Type B pancreatic cell (in vitro differentiated cells): Measurements from ENCODE around the gene ADCY5. TPM values are rescaled to one million over a fixed set of nuclear protein-coding genes. Genes with fewer than 3 reads are reported as not detected.

ENCODE experiments used
- DNase-seq: peaks from one replicate; pipeline ENCODE4 v3.0.0; 2021; ENCODE audit warnings: mixed read lengths; ENCODE audit not compliant: unreplicated experiment; ENCODE audit errors: extremely low spot score
- H3K27ac Mint-ChIP-seq: 2 replicates; pipeline ENCODE4 v1.8.0; 2021; ENCODE audit warnings: mild to moderate bottlenecking, mixed read lengths
- H3K27me3 Mint-ChIP-seq: 2 replicates; pipeline ENCODE4 v1.8.0; 2021; ENCODE audit warnings: mixed read lengths
- H3K36me3 Mint-ChIP-seq: 2 replicates; pipeline ENCODE4 v1.8.0; 2021; ENCODE audit warnings: mixed read lengths
- H3K4me1 Mint-ChIP-seq: one replicate; pipeline ENCODE4 v1.8.0; 2021; ENCODE audit warnings: mixed read lengths; ENCODE audit not compliant: unreplicated experiment
- H3K4me3 Mint-ChIP-seq: 2 replicates; pipeline ENCODE4 v1.8.0; 2021; ENCODE audit warnings: mild to moderate bottlenecking, mixed read lengths
- H3K9me3 Mint-ChIP-seq: 2 replicates; pipeline ENCODE4 v1.8.0; 2021; ENCODE audit warnings: mixed read lengths
- total RNA-seq: library from RNA; stranded (reverse); gene quantifications from 2 replicates; pipeline ENCODE4 v1.2.1, GENCODE V29; 2021; ENCODE audit warnings: low replicate concordance
- TF ChIP-seq, protein P1 (sequence below): fragments of 200-600 bp; sonication (generic); conservative IDR thresholded peaks from 2 replicates; pipeline ENCODE4 v1.5.0; 2021; ENCODE audit warnings: antibody characterized with exemption, mild to moderate bottlenecking

Gene ADCY5
- total RNA-seq, 1 donor from 2014 or later, result 9.1 TPM

DNA sequence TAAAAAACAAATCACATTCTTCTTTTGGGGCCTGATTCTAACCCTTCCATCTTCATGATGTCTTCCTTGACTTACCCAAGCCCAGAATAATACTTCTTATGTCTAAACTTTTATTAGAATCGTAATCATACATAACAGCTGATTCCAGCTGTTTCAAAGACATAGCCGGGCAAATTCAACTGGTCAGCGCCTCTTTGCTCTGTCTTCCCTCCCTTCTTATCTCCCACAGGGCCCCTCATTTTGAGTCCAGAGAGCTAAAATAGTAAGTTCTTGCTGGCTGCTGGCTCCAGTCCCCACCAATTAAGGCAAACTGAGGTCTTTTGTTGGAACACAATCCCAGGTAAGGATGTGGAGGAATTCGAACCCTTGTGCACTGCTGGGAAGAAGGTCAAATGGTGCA lies 108.6 kb downstream of the ADCY5 start:
- Mint-ChIP-seq H3K36me3 (no peaks in the 10 kb centered on the region), H3K9me3 (no peaks in the 10 kb centered on the region), H3K27ac (no peak overlapping the region), H3K27me3 (no peaks in the 10 kb centered on the region), H3K4me1 (peaks cover 14% of the 10 kb centered on the region), H3K4me3 (no peak overlapping the region)
- TF ChIP-seq, protein P1, sequence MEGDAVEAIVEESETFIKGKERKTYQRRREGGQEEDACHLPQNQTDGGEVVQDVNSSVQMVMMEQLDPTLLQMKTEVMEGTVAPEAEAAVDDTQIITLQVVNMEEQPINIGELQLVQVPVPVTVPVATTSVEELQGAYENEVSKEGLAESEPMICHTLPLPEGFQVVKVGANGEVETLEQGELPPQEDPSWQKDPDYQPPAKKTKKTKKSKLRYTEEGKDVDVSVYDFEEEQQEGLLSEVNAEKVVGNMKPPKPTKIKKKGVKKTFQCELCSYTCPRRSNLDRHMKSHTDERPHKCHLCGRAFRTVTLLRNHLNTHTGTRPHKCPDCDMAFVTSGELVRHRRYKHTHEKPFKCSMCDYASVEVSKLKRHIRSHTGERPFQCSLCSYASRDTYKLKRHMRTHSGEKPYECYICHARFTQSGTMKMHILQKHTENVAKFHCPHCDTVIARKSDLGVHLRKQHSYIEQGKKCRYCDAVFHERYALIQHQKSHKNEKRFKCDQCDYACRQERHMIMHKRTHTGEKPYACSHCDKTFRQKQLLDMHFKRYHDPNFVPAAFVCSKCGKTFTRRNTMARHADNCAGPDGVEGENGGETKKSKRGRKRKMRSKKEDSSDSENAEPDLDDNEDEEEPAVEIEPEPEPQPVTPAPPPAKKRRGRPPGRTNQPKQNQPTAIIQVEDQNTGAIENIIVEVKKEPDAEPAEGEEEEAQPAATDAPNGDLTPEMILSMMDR, result no peak
- DNase-seq, result no peak

DNA sequence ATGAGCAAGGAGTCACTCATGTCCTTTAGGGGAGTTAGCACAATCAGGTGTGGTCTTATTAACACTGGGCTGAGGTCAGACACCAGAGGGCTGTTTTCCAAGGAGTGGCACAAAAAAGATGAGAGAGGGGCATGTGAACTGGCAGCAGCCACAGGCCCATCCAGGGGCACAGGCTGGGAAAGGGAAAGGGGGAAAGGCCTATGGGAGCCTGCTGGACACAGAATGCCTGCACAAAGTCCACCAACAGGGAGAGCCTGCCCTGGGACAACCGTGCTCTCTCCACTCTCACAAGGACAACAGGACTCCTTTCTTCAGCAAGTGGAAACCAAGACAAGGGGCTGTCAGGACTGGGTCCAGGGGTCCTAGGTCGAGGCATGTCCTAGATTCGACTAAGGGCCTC lies 109.6 kb downstream of the ADCY5 start:
- H3K36me3 Mint-ChIP-seq, result no peaks in the 10 kb centered on the region
- no peaks in the 10 kb centered on the region for H3K9me3 Mint-ChIP-seq
- peaks cover 4% of the 10 kb centered on the region for H3K4me1 Mint-ChIP-seq
- TF ChIP-seq, protein P1, result no peak
- no peak overlapping the region for H3K27ac Mint-ChIP-seq
- H3K27me3 Mint-ChIP-seq, result no peaks in the 10 kb centered on the region
- DNase-seq, result no peak
- H3K4me3 Mint-ChIP-seq, result no peak overlapping the region

DNA sequence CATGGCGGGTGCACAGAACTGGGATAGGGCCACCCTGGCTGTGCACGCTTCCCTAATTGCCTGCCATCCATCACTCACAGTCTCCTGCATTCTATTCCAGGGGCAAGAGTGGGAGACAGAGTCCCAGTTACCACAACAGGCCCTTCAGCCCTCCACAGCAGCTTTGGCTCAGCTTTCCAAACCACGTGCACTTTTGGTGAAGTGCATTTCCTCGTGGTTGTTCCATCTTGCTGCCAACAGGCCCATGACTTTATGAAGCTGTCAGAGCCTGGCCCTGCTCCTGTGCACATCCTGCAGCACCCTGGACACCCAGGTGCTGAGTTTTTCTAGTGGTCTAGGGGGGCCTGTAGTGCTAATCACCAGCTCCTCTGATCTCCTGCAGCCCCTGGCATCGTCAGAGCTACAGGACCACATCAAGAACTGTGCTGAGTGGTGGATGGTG lies 110.2 kb downstream of the ADCY5 start:
- Mint-ChIP-seq H3K27ac (no peak overlapping the region), H3K9me3 (no peaks in the 10 kb centered on the region), H3K4me3 (no peak overlapping the region), H3K4me1 (no peaks in the 10 kb centered on the region), H3K36me3 (no peaks in the 10 kb centered on the region), H3K27me3 (no peaks in the 10 kb centered on the region)
- TF ChIP-seq, protein P1, result no peak
- no peak for DNase-seq

DNA sequence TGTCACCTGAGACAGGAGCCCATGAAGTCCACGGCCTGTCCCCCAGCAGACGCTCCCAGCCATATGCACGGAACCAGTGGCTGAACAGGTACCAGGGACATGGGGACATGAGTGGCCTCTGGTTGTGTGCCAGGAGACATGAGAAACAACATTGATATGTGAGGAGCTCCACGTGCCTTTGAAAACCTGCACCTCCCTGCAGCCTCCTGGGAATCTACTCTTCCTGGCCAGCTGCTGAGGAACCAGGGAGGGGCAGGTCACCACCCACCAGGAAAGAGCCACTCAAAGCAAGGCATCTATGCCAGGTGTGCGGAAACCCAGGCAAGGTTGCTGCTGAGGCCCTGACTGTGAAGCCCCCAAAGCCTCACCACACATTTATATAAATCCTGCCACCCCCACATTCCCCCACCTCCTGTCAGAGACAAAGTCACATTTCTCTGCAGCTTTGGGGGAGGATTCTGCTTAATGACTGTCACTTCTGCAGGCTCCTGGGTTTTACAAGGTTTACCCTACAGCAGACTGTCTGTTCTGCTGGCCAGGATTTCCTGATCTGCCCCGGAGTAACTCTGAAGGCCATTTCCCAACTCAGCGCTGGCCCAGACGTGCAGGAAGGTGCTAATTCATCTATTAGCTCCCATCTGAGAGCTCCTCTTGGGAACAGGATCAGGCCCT lies 110.8 kb downstream of the ADCY5 start:
- H3K9me3 Mint-ChIP-seq, result no peaks in the 10 kb centered on the region
- no peak for DNase-seq
- H3K36me3 Mint-ChIP-seq, result no peaks in the 10 kb centered on the region
- H3K27me3 Mint-ChIP-seq, result no peaks in the 10 kb centered on the region
- H3K4me3 Mint-ChIP-seq, result no peak overlapping the region
- TF ChIP-seq, protein P1, result no peak
- H3K4me1 Mint-ChIP-seq, result no peaks in the 10 kb centered on the region
- no peak overlapping the region for H3K27ac Mint-ChIP-seq

DNA sequence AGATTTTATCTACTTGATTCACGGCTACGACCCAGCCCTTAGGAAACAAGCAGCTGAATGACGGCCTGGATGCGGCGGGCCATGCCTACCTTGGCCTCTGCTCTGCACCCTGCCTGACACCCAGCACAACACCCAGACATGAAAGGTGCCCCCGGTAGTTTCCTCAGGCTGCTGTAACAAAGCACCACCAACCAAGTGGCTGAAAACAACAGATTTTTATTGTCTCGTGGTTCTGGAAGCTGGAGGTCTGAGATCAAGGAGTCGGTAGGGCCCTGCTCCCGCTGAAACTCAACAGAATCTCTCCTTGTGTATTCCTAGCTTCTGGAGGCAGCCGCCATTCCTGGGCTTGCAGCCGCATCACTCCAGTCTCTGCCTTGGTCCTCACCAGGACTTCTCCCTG lies 111.7 kb downstream of the ADCY5 start:
- H3K4me3 Mint-ChIP-seq, result no peak overlapping the region
- no peaks in the 10 kb centered on the region for H3K27me3 Mint-ChIP-seq
- no peaks in the 10 kb centered on the region for H3K9me3 Mint-ChIP-seq
- H3K4me1 Mint-ChIP-seq, result no peaks in the 10 kb centered on the region
- H3K27ac Mint-ChIP-seq, result no peak overlapping the region
- H3K36me3 Mint-ChIP-seq, result no peaks in the 10 kb centered on the region
- TF ChIP-seq, protein P1, result no peak
- no peak for DNase-seq

DNA sequence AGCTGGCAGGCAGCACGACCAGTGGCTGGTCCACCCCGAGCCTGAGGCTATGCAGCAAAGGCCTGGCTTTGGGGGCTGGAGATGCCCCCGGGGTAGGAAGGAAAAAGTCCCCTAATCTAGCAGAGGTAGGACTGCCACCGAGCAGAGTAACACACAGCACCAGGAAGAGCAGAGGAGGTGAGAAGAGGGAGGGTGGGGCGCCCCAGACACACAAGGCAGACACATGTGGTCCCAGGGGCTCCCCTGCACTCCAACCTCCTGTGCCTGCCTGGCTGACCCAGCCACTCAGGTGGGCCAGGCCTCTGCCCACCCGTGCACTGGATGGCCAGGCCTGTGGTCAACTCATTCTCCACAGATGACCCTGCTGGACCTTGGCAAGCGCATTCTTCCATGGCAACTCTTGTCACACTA lies 112.4 kb downstream of the ADCY5 start:
- H3K4me1 Mint-ChIP-seq, result no peaks in the 10 kb centered on the region
- no peak overlapping the region for H3K27ac Mint-ChIP-seq
- TF ChIP-seq, protein P1, result no peak
- no peaks in the 10 kb centered on the region for H3K36me3 Mint-ChIP-seq
- H3K9me3 Mint-ChIP-seq, result no peaks in the 10 kb centered on the region
- no peaks in the 10 kb centered on the region for H3K27me3 Mint-ChIP-seq
- no peak for DNase-seq
- no peak overlapping the region for H3K4me3 Mint-ChIP-seq
